Measurements from ENCODE around the gene CAMTA1.

Gene CAMTA1

DNA sequence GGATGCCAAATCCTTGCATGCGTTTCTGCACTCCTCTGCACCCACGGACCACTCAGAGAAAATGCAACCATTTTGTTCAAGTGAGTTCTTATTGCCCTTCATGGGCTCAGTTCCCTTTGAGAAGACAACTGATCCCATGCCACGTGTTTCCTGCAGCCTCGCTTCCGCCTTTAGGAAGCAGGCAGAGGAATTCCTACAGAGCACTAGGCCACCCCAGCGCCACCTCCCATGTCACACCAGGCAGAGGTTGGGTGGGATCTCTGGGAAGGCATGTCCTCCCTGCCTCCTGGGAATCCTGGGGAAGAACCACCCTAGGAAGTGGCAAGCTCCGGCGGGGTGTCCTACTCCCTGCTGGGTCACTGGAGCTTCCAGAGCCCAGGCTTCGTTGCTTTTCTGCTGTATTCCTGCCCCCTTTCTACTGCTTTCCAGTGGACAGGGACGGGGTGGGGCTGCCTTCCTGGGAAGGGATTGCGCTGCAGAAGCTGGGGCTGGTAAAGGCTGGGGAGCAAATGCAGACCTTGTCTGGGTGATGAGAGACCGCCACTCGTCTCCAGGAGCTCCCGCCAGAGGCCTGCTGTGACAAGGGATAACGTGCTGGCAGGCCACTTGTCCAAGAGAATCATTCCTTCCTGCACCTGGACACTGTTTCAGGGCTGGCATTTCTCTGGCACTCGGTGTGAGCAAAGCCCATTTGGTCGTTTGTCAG, 507.6 kb downstream of the CAMTA1 start:
- no peak for DNase-seq

DNA sequence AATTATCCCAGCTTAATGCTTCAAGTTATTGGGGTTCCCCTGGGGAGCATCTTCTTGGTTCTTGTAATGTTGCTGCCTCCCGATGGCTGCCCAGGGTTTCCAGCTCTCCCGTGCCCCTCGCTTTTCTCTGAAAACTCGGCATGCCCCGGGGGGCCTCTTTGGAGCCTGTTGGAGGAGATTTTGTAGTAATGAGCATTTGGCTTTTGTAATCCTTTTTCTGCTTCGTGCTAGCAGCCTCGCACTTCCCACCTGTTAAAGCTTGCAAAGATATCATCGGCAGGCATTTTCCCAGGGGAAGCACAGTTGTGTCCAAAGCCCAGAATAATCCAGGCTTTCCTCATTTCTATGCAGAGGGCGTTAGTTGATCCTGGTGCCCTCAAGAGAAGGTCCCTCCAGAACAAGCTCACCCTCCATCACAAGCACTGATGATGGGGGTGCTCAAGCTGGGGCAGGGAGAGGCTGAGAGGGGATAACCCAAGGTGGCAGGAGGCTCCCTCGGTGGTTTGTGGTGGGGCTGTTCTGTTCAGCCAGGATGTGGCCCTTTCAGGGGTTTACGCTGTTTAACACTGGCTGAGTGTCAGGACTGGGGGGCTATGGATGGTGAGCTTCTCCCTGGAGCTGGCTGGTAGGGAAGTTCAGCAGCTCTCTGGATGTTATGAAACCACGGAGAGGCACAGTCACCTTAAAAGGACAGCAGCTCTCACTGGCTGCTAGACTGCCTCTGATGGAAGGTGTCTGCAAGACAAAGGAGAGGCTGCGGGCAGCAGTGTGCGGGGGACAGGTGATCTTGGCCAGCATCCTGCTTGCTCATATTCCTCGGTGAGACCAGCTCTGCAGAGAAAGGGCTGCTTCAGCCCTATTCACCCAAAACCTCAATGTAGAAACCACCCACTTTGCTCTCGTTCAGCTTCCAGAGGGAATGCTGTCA, 508.7 kb downstream of the CAMTA1 start:
- no peaks in the 10 kb centered on the region for H3K9me2 ChIP-seq (replicated peaks; ENCODE audit: insufficient read depth, low read length)

More for the DNA sequence above, 507.6 kb downstream of the CAMTA1 start:
- Histone ChIP-seq H3K4me3 (ENCODE audit: low read length) (no peak overlapping the region), H3K9ac (ENCODE audit: low read length) (no peak overlapping the region), H3K27me3 (replicated peaks; ENCODE audit: insufficient read depth, low read length) (peaks cover 100% of the 10 kb centered on the region), H4K20me1 (ENCODE audit: insufficient read depth, low read length) (no peaks in the 10 kb centered on the region), H3K4me2 (ENCODE audit: low read depth, low read length) (no peak overlapping the region), H3K9me3 (replicated peaks; ENCODE audit: insufficient read depth, low read length) (no peaks in the 10 kb centered on the region), H3K27ac (ENCODE audit: low read length) (no peak overlapping the region), H2AFZ (ENCODE audit: low read length) (no peak overlapping the region), H3K4me1 (ENCODE audit: low read length) (no peaks in the 10 kb centered on the region), H3K9me2 (replicated peaks; ENCODE audit: insufficient read depth, low read length) (no peaks in the 10 kb centered on the region), H3K36me3 (replicated peaks; ENCODE audit: insufficient read depth, low read length) (no peaks in the 10 kb centered on the region), H3F3A (ENCODE audit: insufficient read depth, low read length) (no peaks in the 10 kb centered on the region), H3K79me2 (ENCODE audit: low read length) (no peaks in the 10 kb centered on the region)
- no peak for TF ChIP-seq EZH2phosphoT487 (IDR thresholded peaks at IDR 0.05; ENCODE audit: low read length)
- TF ChIP-seq EZH2 (optimal IDR thresholded peaks at IDR 0.05; ENCODE audit: low read depth, low read length): no peak
- TF ChIP-seq, protein P1, sequence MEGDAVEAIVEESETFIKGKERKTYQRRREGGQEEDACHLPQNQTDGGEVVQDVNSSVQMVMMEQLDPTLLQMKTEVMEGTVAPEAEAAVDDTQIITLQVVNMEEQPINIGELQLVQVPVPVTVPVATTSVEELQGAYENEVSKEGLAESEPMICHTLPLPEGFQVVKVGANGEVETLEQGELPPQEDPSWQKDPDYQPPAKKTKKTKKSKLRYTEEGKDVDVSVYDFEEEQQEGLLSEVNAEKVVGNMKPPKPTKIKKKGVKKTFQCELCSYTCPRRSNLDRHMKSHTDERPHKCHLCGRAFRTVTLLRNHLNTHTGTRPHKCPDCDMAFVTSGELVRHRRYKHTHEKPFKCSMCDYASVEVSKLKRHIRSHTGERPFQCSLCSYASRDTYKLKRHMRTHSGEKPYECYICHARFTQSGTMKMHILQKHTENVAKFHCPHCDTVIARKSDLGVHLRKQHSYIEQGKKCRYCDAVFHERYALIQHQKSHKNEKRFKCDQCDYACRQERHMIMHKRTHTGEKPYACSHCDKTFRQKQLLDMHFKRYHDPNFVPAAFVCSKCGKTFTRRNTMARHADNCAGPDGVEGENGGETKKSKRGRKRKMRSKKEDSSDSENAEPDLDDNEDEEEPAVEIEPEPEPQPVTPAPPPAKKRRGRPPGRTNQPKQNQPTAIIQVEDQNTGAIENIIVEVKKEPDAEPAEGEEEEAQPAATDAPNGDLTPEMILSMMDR (IDR thresholded peaks at IDR 0.05; ENCODE audit: low read length): no peak

DNA sequence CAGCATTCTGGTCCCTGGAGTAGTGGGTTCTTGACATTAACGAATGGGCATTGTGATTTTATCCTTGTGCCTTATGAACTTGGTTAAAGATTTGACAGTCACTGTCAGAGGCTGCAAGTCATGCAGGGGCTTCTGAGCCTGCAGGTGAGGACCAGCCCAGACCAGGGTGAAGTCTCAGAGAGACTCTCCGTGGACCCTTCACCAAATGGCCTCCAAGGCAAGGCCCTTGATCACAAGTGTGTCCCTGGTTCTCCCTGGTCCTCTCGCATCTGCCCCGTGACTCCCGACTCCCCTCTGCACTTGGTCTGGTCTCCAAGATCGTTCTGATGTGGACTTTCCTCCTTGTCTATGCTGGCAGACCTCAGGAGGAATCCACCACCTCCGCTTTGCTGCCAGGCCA, 509.4 kb downstream of the CAMTA1 start:
- H3K36me3 ChIP-seq (replicated peaks; ENCODE audit: insufficient read depth, low read length): no peaks in the 10 kb centered on the region
- H2AFZ ChIP-seq (ENCODE audit: low read length): no peak overlapping the region
- no peaks in the 10 kb centered on the region for H3K79me2 ChIP-seq (ENCODE audit: low read length)
- H3K27me3 ChIP-seq (replicated peaks; ENCODE audit: insufficient read depth, low read length): peaks cover 100% of the 10 kb centered on the region
- no peak overlapping the region for H3K4me2 ChIP-seq (ENCODE audit: low read depth, low read length)
- no peak for DNase-seq
- no peak overlapping the region for H3K27ac ChIP-seq (ENCODE audit: low read length)
- no peak for TF ChIP-seq EZH2 (optimal IDR thresholded peaks at IDR 0.05; ENCODE audit: low read depth, low read length)
- TF ChIP-seq, protein P1 (IDR thresholded peaks at IDR 0.05; ENCODE audit: low read length): no peak
- no peak for TF ChIP-seq EZH2phosphoT487 (IDR thresholded peaks at IDR 0.05; ENCODE audit: low read length)
- no peak overlapping the region for H3K9ac ChIP-seq (ENCODE audit: low read length)
- H3K9me3 ChIP-seq (replicated peaks; ENCODE audit: insufficient read depth, low read length): no peaks in the 10 kb centered on the region
- no peaks in the 10 kb centered on the region for H3K4me1 ChIP-seq (ENCODE audit: low read length)
- H3F3A ChIP-seq (ENCODE audit: insufficient read depth, low read length): no peaks in the 10 kb centered on the region
- H3K9me2 ChIP-seq (replicated peaks; ENCODE audit: insufficient read depth, low read length): no peaks in the 10 kb centered on the region
- no peak overlapping the region for H3K4me3 ChIP-seq (ENCODE audit: low read length)
- H4K20me1 ChIP-seq (ENCODE audit: insufficient read depth, low read length): no peaks in the 10 kb centered on the region

More for the DNA sequence above, 508.7 kb downstream of the CAMTA1 start:
- H3K4me1 ChIP-seq (ENCODE audit: low read length): no peaks in the 10 kb centered on the region
- H3K36me3 ChIP-seq (replicated peaks; ENCODE audit: insufficient read depth, low read length): no peaks in the 10 kb centered on the region
- DNase-seq: no peak
- no peaks in the 10 kb centered on the region for H3K79me2 ChIP-seq (ENCODE audit: low read length)
- H3K9me3 ChIP-seq (replicated peaks; ENCODE audit: insufficient read depth, low read length): no peaks in the 10 kb centered on the region
- no peak overlapping the region for H3K4me2 ChIP-seq (ENCODE audit: low read depth, low read length)
- no peak overlapping the region for H3K4me3 ChIP-seq (ENCODE audit: low read length)
- H3K9ac ChIP-seq (ENCODE audit: low read length): no peak overlapping the region
- TF ChIP-seq EZH2phosphoT487 (IDR thresholded peaks at IDR 0.05; ENCODE audit: low read length) (no peak), EZH2 (optimal IDR thresholded peaks at IDR 0.05; ENCODE audit: low read depth, low read length) (no peak)
- TF ChIP-seq, protein P1 (IDR thresholded peaks at IDR 0.05; ENCODE audit: low read length): no peak
- peaks cover 100% of the 10 kb centered on the region for H3K27me3 ChIP-seq (replicated peaks; ENCODE audit: insufficient read depth, low read length)
- H4K20me1 ChIP-seq (ENCODE audit: insufficient read depth, low read length): no peaks in the 10 kb centered on the region
- no peak overlapping the region for H2AFZ ChIP-seq (ENCODE audit: low read length)
- H3K27ac ChIP-seq (ENCODE audit: low read length): no peak overlapping the region
- H3F3A ChIP-seq (ENCODE audit: insufficient read depth, low read length): no peaks in the 10 kb centered on the region
